Measurements from ENCODE around the gene PAXX. TPM values are rescaled to one million over a fixed set of nuclear protein-coding genes. Genes with fewer than 3 reads are reported as not detected.

The PAXX gene, protein sequence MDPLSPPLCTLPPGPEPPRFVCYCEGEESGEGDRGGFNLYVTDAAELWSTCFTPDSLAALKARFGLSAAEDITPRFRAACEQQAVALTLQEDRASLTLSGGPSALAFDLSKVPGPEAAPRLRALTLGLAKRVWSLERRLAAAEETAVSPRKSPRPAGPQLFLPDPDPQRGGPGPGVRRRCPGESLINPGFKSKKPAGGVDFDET
- 9.3 TPM for total RNA-seq
- polyA plus RNA-seq: 55.4 TPM

DNA sequence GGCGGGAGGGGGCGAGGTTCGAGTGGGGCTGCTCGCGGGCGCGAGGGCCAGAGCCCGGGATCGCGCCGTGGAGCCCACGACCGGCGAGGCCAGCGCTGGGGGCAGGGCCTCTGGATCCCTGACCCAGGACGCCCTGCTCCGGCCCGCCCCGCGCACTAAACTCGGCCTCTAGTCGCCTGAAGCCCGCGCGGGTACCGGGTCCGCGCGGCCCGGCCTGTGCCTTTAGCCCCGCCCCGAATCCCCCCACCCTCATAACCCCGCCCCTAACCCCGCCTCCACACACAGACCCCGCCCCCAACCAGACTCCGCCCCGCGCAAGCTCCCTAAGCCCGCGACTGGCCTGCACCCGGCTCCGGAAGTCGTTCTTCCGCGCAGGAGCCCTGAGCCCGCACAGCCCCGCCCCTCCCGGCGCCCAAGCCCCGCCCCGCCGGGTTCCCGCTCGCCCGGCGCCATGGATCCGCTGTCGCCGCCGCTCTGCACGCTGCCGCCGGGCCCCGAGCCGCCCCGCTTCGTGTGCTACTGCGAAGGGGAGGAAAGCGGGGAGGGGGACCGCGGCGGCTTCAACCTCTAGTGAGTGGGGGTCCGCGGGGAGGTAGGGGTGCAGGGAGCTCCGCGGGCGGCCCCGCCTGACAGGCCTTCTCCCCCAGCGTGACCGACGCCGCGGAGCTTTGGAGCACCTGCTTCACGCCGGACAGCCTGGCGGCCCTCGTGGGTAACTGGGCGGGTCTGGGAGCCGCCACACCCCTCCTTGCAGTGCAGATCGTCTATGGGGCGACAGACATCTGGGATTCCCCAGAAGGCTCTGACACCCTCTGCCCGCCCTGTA is at the start of gene PAXX:
TSS of gene PAXX (plus strand) at position 430 of the 826 bp plus-strand sequence. CDS start at position 452, 22 bp downstream.
- no peaks in the 10 kb centered on the region for H3K4me1 ChIP-seq (ENCODE audit: insufficient read depth)
- DNase-seq (ENCODE audit: extremely low spot score): peak; percentile 68
- no peaks in the 10 kb centered on the region for H3K36me3 ChIP-seq (ENCODE audit: insufficient read depth)
- H3K4me3 ChIP-seq (ENCODE audit: low read depth, low read length): peak within 1 kb of the TSS; percentile 75
- peak within 1 kb of the TSS; percentile 65 for H3K27ac ChIP-seq (ENCODE audit: low read depth)
- under 1% methylated on average over 92 of the region's 92 CpGs for WGBS

DNA sequence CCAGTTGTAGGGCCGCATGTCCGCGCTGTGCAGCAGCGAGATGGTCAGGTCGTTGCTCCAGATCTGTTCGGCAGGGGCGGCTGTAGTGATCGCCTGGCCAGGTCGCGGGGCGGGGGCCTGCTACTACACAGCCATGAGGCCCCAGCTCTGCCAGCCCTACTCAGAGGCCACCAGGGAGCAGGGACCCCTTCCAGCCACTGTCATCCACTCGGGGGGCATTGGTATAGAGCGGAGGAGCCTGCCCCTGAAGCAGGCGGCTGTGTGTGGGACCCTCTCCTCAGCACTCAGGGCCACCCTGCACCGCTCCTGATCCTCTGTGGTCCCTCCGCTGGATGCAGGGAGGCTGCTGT is 49.4 kb upstream of the PAXX start:
- peaks cover 18% of the 10 kb centered on the region for H3K36me3 ChIP-seq (ENCODE audit: insufficient read depth)
- H3K27ac ChIP-seq (ENCODE audit: low read depth): no peak overlapping the region
- H3K4me3 ChIP-seq (ENCODE audit: low read depth, low read length): peak overlapping the region; percentile 86
- H3K4me1 ChIP-seq (ENCODE audit: insufficient read depth): peaks cover 2% of the 10 kb centered on the region
- WGBS: 93% methylated on average over 16 of the region's 16 CpGs
- no peak for DNase-seq (ENCODE audit: extremely low spot score)

DNA sequence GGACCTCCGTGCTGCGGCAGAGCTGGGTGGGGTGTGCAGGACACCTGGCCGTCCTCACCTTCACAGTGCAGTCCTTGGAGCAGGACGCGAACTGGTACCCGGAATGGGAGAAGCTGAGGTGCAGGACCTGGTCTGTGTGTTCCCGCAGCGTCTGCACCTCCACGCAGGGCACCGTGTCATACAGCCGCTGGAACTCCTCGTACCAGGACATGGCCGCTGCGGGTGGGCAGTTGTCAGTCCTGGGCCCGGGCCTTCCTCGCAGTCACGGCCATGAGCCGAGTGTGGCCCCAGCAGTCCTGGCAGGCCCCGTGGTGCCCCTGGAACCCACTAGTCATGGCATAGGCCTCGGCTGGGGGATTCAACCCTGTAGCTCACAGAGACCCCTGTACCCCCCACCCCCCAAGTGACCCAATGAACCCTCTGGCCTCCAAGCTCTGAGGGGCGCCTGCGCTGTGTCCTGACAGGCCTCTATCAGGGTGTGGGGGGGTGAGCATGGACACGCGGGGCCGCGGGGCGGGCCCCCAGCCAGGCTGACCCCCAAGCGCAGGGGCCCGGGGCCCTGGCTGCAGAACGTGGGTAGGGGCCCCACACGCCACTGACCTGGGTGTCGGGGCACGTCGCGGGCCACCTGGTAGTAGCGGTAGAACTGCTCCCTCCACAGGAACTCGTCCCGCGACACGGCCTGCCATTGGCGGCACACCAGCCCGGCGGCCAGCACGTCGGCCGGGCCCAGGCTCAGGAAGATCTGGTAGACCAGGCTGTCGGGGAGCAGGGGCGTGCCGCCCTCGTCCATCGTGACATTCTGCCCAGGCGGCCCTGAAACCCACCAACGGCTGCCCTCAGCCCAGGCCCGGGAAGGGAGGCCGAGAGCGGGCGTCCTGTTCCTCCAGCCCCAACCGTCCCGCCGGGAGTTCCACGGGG is 48.7 kb upstream of the PAXX start:
- Histone ChIP-seq H3K4me3 (ENCODE audit: low read depth, low read length) (peak overlapping the region; percentile 86), H3K4me1 (ENCODE audit: insufficient read depth) (peaks cover 2% of the 10 kb centered on the region), H3K36me3 (ENCODE audit: insufficient read depth) (peaks cover 18% of the 10 kb centered on the region), H3K27ac (ENCODE audit: low read depth) (no peak overlapping the region)
- no peak for DNase-seq (ENCODE audit: extremely low spot score)
- 22% methylated on average over 61 of the region's 61 CpGs for WGBS

DNA sequence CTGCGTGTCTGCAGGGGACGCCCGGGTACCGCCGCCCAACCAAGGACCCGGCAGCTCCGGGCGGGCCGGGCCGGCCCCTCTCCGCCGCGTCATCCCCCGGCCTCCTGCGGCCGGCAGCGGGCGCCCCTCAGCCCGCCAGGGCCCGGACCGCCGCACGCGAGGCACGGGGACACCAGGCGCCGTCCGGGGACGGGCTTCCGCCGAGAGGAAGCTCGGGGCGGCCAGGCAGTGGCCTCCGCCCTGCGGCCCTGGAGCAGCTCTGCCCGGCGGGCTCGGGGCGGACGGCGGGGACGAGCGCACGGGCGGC is 48.1 kb upstream of the PAXX start:
- peak overlapping the region; percentile 86 for H3K4me3 ChIP-seq (ENCODE audit: low read depth, low read length)
- DNase-seq (ENCODE audit: extremely low spot score): no peak
- peaks cover 18% of the 10 kb centered on the region for H3K36me3 ChIP-seq (ENCODE audit: insufficient read depth)
- H3K27ac ChIP-seq (ENCODE audit: low read depth): peak overlapping the region; percentile 84
- peaks cover 2% of the 10 kb centered on the region for H3K4me1 ChIP-seq (ENCODE audit: insufficient read depth)
- WGBS: under 1% methylated on average over 45 of the region's 45 CpGs

DNA sequence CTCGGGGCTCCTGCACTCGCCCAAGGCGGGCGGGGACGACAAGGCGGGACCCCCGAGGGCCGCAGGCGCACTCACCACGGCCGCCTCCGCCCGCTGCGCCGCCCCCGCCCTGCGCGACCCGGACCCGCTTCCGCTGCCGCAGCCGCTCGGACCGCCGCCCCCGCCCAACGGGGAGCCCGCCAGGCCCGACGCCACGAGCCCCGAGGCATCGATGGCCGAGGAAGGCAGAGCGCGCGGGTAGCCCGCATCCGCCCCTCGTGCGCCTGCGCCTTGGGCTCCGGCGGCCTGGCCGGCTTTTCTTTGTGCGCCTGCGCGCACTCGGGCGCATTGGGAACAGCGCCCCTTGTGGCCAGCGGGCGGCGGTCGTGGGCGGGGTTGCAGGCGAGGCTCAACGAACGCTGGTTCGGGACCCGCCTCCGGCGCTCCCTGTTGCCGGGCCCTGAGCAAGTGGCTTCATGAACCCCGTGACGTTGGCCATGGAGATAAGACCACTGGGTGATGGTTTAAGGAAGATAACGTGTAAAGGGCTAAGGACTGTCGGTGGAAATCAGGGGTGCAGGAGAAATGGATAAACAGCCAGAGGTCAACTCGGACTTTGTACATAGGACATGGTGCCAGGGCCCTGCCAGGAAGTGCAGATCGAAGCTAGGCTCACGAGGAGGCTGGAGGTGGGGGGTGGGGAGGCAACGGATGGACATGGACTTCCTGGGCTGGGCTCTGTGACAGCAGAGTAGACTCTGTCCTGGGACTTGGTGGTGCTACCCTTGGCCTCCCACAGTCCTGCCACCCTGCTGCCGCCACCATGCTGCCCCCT is 47.5 kb upstream of the PAXX start, which contains the start of the genes C8G and FBXW5:
TSS of gene C8G (plus strand) at position 725 of the 814 bp plus-strand sequence. CDS start at position 803, 78 bp downstream.
TSS of gene FBXW5 (minus strand) at position 220 of the 814 bp plus-strand sequence. CDS start 655 bp downstream, outside the sequence.
- 5% methylated on average over 74 of the region's 74 CpGs for WGBS
- Histone ChIP-seq H3K27ac (ENCODE audit: low read depth) (peak within 1 kb of the TSS; percentile 84), H3K4me3 (ENCODE audit: low read depth, low read length) (peak within 1 kb of the TSS; percentile 86), H3K36me3 (ENCODE audit: insufficient read depth) (peaks cover 18% of the 10 kb centered on the region), H3K4me1 (ENCODE audit: insufficient read depth) (peaks cover 2% of the 10 kb centered on the region)
- DNase-seq (ENCODE audit: extremely low spot score): peak; percentile 79

DNA sequence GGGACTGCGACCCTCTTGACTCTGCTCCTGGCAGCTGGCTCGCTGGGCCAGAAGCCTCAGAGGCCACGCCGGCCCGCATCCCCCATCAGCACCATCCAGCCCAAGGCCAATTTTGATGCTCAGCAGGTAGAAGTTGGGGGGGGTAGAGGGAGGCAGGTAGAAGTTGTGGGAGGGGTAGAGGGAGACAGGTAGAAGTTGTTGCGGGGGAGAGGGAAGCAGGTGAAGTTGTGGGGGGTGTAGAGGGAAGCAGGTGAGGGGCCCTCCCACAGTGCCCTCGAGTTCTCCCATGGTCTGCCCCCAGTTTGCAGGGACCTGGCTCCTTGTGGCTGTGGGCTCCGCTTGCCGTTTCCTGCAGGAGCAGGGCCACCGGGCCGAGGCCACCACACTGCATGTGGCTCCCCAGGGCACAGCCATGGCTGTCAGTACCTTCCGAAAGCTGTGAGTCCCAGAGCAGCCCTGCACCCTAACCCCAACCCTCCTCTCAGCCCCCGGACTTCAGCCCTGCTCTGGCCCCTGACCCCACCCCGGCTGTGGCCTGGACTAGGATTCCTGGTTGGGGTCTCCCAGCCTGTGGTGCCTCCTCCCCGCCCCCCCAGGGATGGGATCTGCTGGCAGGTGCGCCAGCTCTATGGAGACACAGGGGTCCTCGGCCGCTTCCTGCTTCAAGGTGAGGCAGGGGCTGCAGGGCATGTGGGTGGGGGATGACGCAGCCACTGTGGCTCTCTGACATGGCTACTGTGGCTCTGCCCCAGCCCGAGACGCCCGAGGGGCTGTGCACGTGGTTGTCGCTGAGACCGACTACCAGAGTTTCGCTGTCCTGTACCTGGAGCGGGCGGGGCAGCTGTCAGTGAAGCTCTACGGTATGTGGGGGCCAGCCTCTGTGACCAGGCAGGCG is 46.6 kb upstream of the PAXX start:
- no peak for DNase-seq (ENCODE audit: extremely low spot score)
- H3K4me3 ChIP-seq (ENCODE audit: low read depth, low read length): no peak overlapping the region
- WGBS: 87% methylated on average over 30 of the region's 30 CpGs
- peaks cover 16% of the 10 kb centered on the region for H3K36me3 ChIP-seq (ENCODE audit: insufficient read depth)
- peaks cover 2% of the 10 kb centered on the region for H3K4me1 ChIP-seq (ENCODE audit: insufficient read depth)
- H3K27ac ChIP-seq (ENCODE audit: low read depth): no peak overlapping the region

DNA sequence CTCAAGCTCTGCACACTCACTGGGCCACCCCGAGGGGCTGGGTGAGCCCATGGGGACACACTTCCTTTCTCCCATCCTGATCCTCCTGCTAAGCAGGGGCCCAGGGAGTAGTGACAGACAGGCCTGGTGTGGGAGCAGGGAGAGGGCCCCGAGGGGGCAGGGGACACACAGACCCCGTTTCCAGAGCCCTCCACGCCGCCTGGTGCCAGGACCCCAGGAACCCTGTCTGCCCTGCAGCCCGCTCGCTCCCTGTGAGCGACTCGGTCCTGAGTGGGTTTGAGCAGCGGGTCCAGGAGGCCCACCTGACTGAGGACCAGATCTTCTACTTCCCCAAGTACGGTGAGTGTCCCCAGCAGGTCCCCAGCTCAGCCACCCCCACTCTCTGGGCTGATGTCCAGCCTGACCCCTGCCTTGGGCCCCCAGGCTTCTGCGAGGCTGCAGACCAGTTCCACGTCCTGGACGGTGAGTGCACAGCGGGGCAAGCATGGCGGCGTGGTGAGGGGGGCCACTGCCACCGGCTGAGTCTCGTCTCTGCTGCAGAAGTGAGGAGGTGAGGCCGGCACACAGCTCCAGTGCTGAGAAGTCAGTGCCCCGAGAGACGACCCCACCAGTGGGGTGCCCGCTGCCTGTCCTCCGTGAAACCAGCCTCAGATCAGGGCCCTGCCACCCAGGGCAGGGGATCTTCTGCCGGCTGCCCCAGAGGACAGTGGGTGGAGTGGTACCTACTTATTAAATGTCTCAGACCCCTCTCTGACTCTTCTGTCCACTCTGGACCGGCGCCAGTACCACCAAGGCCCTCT is 45.8 kb upstream of the PAXX start:
- no peak for DNase-seq (ENCODE audit: extremely low spot score)
- H3K4me1 ChIP-seq (ENCODE audit: insufficient read depth): peaks cover 2% of the 10 kb centered on the region
- H3K4me3 ChIP-seq (ENCODE audit: low read depth, low read length): no peak overlapping the region
- H3K27ac ChIP-seq (ENCODE audit: low read depth): no peak overlapping the region
- peaks cover 8% of the 10 kb centered on the region for H3K36me3 ChIP-seq (ENCODE audit: insufficient read depth)
- 81% methylated on average over 27 of the region's 27 CpGs for WGBS

DNA sequence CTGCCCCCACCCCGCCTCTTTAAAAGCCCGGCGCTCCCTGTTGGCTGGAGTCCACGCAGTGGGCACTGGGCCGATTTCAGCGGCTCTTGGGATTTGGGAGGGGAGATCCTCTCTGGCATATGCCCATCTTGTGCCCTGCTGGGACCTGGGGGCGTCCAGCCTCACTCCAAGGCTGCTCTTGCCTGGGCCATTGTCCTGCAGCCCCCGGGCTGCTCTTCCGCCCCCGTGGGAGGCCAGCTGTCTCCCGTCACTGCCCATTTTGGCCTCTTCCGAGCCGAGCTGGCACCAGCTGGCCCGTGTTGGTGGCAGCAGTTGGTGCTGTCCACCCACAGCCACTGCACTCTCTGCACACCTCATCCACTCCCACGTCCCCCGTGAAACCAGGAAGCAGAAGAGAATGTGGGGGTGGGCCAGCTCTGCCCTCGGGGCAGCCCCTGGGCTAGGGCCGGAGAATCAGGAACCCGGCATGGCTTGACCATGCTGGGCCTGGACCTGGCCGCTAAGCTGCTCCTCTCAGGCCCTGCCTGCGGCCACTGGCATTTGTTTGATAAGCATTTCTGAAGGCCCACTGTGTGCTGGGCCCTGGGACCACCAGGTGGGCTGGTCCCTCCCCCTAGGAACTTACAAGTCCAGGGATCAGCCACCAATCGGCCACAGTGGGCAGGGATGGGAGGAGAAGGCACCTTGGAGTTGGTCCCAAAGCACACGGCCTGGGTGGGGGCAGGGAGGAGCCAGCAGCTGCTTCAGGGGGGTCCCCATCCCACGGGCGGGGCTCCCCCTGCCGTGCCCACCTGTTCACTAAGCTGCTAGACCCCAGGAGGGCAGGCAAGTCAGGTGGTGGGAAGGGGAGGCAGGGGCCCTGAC is 45.0 kb upstream of the PAXX start:
- peaks cover 5% of the 10 kb centered on the region for H3K36me3 ChIP-seq (ENCODE audit: insufficient read depth)
- 71% methylated on average over 26 of the region's 26 CpGs for WGBS
- H3K4me1 ChIP-seq (ENCODE audit: insufficient read depth): peaks cover 2% of the 10 kb centered on the region
- no peak overlapping the region for H3K27ac ChIP-seq (ENCODE audit: low read depth)
- no peak overlapping the region for H3K4me3 ChIP-seq (ENCODE audit: low read depth, low read length)
- DNase-seq (ENCODE audit: extremely low spot score): no peak

DNA sequence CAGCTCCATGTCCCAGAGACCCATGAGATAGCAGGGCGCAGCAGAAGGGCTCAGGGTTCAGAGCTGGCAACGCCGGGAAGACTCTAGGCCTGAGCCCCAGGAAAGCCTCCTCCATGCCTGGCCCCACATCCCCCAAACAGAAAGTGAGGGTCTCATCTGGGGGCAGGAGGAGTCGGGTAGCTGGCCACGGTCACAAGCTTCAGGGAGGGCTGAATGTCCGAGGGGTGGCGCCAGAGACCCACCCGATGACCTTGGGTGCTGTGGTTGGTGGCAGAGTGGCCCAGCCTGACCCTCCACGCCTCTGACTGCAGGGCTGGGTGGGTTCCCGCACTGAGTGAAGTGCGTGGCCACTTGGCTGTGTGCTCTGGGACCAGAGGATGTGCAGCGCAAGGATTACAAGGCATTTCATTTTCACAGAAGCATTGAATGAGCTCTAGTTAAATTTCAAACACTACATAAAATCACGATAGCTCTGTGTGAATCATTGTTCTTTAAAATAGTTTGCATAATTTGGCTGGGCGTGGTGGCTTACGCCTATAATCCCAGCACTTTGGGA is 44.2 kb upstream of the PAXX start:
- Histone ChIP-seq H3K36me3 (ENCODE audit: insufficient read depth) (no peaks in the 10 kb centered on the region), H3K4me3 (ENCODE audit: low read depth, low read length) (no peak overlapping the region), H3K4me1 (ENCODE audit: insufficient read depth) (peaks cover under 1% of the 10 kb centered on the region), H3K27ac (ENCODE audit: low read depth) (no peak overlapping the region)
- 31% methylated on average over 15 of the region's 15 CpGs for WGBS
- no peak for DNase-seq (ENCODE audit: extremely low spot score)

DNA sequence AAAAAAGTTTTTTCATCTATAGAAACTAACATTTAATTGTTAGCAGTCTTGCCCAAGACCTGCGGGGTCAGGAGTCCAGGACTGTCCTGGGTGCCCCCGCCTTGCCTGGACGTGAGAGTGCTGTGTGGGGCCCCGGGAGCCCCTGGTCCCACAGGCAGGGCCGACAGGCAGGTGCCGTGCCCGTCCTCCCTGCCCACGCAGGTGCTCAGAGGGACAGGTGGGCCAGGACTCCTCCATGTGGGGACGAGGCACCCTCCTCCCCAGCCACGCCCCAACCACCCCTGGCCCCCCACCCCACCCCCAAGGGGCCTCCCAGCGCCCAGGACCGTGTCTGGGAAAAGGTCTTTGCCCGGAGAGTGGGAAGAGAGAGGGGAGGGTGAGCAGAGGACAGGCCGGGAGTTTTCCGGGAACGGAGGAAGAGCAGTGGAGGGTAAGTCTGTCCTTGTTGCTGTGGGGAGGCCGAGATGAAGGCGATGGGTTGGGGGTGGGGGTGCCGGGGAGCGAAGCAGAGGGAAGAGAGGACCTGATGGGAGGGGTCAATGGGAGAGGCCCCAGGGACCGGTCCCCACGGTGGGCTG is 42.9 kb upstream of the PAXX start:
- 13% methylated on average over 22 of the region's 22 CpGs for WGBS
- Histone ChIP-seq H3K27ac (ENCODE audit: low read depth) (no peak overlapping the region), H3K4me3 (ENCODE audit: low read depth, low read length) (peak overlapping the region; percentile 49), H3K36me3 (ENCODE audit: insufficient read depth) (no peaks in the 10 kb centered on the region), H3K4me1 (ENCODE audit: insufficient read depth) (no peaks in the 10 kb centered on the region)
- no peak for DNase-seq (ENCODE audit: extremely low spot score)
